HepG2 (cell line): Measurements from ENCODE around the gene SLC17A9. TPM values are rescaled to one million over a fixed set of nuclear protein-coding genes. Genes with fewer than 3 reads are reported as not detected.

ENCODE experiments used
- ATF6 ChIP-seq: sonication (generic); formaldehyde crosslinking; conservative IDR thresholded peaks from 2 replicates; pipeline ENCODE4 v1.4.0; 2020; ENCODE audit warnings: missing genetic modification reagents
- BCL3 ChIP-seq: sonication (generic); formaldehyde crosslinking; IDR thresholded peaks from 2 replicates; pipeline ENCODE4 v1.5.1; 2020; ENCODE audit warnings: mild to moderate bottlenecking, missing genetic modification reagents, moderate library complexity
- CCAR2 ChIP-seq: fragments of 200-400 bp; formaldehyde crosslinking; optimal IDR thresholded peaks from 2 replicates; pipeline ENCODE3; 2018; ENCODE audit warnings: low read depth, mild to moderate bottlenecking, low read length, moderate library complexity
- EHMT2 ChIP-seq: fragments of 200-600 bp; sonication (generic); IDR thresholded peaks from 2 replicates; pipeline ENCODE4 v1.7.0; 2017; ENCODE audit warnings: antibody characterized with exemption, low read depth, low read length, borderline replicate concordance
- HBP1 ChIP-seq: IDR thresholded peaks from 2 replicates; pipeline ENCODE4 v1.6.1; 2016; ENCODE audit warnings: low read depth, control low read depth
- KDM3A ChIP-seq: IDR thresholded peaks from 2 replicates; pipeline ENCODE4 v1.6.1; 2018; ENCODE audit warnings: low read depth, missing compliant biosample characterization
- PHF20 ChIP-seq: sonication (generic); formaldehyde crosslinking; IDR thresholded peaks from 2 replicates; pipeline ENCODE4 v1.5.0; 2020; ENCODE audit warnings: mild to moderate bottlenecking, missing genetic modification reagents
- RARG ChIP-seq: sonication (generic); formaldehyde crosslinking; IDR thresholded peaks from 2 replicates; pipeline ENCODE4 v1.4.0; 2020; ENCODE audit warnings: low read depth, mild to moderate bottlenecking, missing genetic modification reagents
- TFDP2 ChIP-seq: sonication (generic); formaldehyde crosslinking; IDR thresholded peaks from 2 replicates; pipeline ENCODE4 v1.4.0; 2020; ENCODE audit warnings: missing genetic modification reagents
- TIGD3 ChIP-seq: sonication (generic); formaldehyde crosslinking; IDR thresholded peaks from 2 replicates; pipeline ENCODE4 v1.5.1; 2020; ENCODE audit warnings: mild to moderate bottlenecking, missing genetic modification reagents, borderline replicate concordance
- ZFP91 ChIP-seq: sonication (generic); formaldehyde crosslinking; IDR thresholded peaks from 2 replicates; pipeline ENCODE4 v1.9.0; 2022; ENCODE audit warnings: missing genetic modification reagents, mild to moderate bottlenecking, borderline replicate concordance
- ZHX1 ChIP-seq: sonication (generic); formaldehyde crosslinking; IDR thresholded peaks from 2 replicates; pipeline ENCODE4 v1.8.1; 2022; ENCODE audit warnings: low read depth, mild to moderate bottlenecking, missing genetic modification reagents
- ZNF616 ChIP-seq: sonication (generic); formaldehyde crosslinking; IDR thresholded peaks from 2 replicates; pipeline ENCODE4 v1.5.0; 2020; ENCODE audit warnings: low read depth, mild to moderate bottlenecking, missing genetic modification reagents
- ZNF724P ChIP-seq: sonication (generic); formaldehyde crosslinking; IDR thresholded peaks from 2 replicates; pipeline ENCODE4 v1.8.0; 2022; ENCODE audit warnings: missing genetic modification reagents, borderline replicate concordance
- polyA plus RNA-seq, 8 experiments: library from polyadenylated mRNA; depleted of rRNA in 3 of 8; stranded (reverse) in 7 of 8; unstranded in 1 of 8; fragments of >200 nt; fragmentation: Illumina TruSeq in 4 of 8; extraction: Trizol in 4 of 8; gene quantifications; 2 replicates each; pipeline versions ENCODE4 v1.2.1 to v1.2.3, GENCODE V29; 2011 to 2016; ENCODE audit warnings: low read depth in 4 of 8, missing spikeins in 1 of 8, mixed read lengths in 1 of 8; ENCODE audit not compliant: insufficient read depth in 1 of 8
- total RNA-seq, 5 experiments: library from RNA; depleted of rRNA; stranded (reverse); fragments of >200 nt; fragmentation: Illumina TruSeq; extraction: Trizol; gene quantifications; 2 replicates each; pipeline ENCODE4 v1.2.3, GENCODE V29; 2016; ENCODE audit warnings: low read depth in 1 of 5

The SLC17A9 gene
- total and polyA plus RNA-seq, 2 of the 13 experiments (the other 11 are each of a cell fraction or from before 2014, with no cell fraction given): 110 to 191 TPM

GRCh38 chr20:62971950-62972844, 19.7 kb downstream of the SLC17A9 start (continued):
- 0 out of 2 replicates have a peak, but pooled peaks have one; percentile 45 for TF ChIP-seq BCL3
- TF ChIP-seq CCAR2: no peak
- no peak for TF ChIP-seq RARG (CRISPR knock-in tag)
- no peak for TF ChIP-seq TFDP2 (CRISPR knock-in tag)
- TF ChIP-seq EHMT2: no peak
- no peak for TF ChIP-seq TIGD3 (CRISPR knock-in tag)
- TF ChIP-seq ZNF724P: 0 out of 2 replicates have a peak, but pooled peaks have one; percentile 59
- TF ChIP-seq PHF20 (CRISPR knock-in tag): no peak
- TF ChIP-seq ZHX1 (CRISPR knock-in tag): peak; percentile 48; the same call in 1 of the 2 replicates
- TF ChIP-seq HBP1 (CRISPR knock-in tag): peak; percentile 60; the same call in 1 of the 2 replicates
- no peak for TF ChIP-seq ATF6 (CRISPR knock-in tag)
- peak; percentile 90; the same call in 1 of the 2 replicates for TF ChIP-seq ZFP91 (CRISPR knock-in tag)
- peak; percentile 79; the same call in 1 of the 2 replicates for TF ChIP-seq KDM3A (CRISPR knock-in tag)
- TF ChIP-seq ZNF616 (CRISPR knock-in tag): peak; percentile 86; the same call in 1 of the 2 replicates
